K562 (cell line): Measurements from ENCODE around the gene L3MBTL1. TPM values are rescaled to one million over a fixed set of nuclear protein-coding genes. Genes with fewer than 3 reads are reported as not detected.
A peak's percentile ranks its signal among the peaks of the same experiment; 100 is the strongest.

ENCODE experiments used
- ARID1B ChIP-seq: fragments of 450-650 bp; IDR thresholded peaks from 2 replicates; pipeline ENCODE4 v1.6.1; 2016; ENCODE audit warnings: antibody characterized with exemption, mild to moderate bottlenecking, inconsistent platforms
- MYNN ChIP-seq, 2 experiments: sonication (generic); formaldehyde crosslinking in 1 of 2; IDR thresholded peaks; 2 replicates each; pipeline versions ENCODE4 v1.5.0 to v1.6.1; 2016 to 2020; ENCODE audit warnings: antibody characterized with exemption in 1 of 2, missing genetic modification reagents in 1 of 2
- NR4A1 ChIP-seq, 2 experiments: fragments of 250-450 bp in 1 of 2; fragments of 450-650 bp in 1 of 2; sonication (Bioruptor Pico) in 1 of 2; IDR thresholded peaks; 2 replicates each; pipeline versions ENCODE4 v1.4.0 to v1.6.1; 2016 to 2020; ENCODE audit warnings: mild to moderate bottlenecking in 2 of 2, missing compliant biosample characterization in 1 of 2, missing genetic modification characterization in 1 of 2, moderate library complexity in 1 of 2
- POLR2A ChIP-seq: fragments of 450-650 bp; conservative IDR thresholded peaks from 2 replicates; pipeline ENCODE4 v1.6.1; 2016
- RAD51 ChIP-seq: fragments of 450-650 bp; IDR thresholded peaks from 2 replicates; pipeline ENCODE4 v1.7.1; 2016; ENCODE audit warnings: low read depth, mild to moderate bottlenecking, borderline replicate concordance
- RFX1 ChIP-seq: fragments of 450-650 bp; IDR thresholded peaks from 2 replicates; pipeline ENCODE4 v1.6.1; 2016; ENCODE audit warnings: mild to moderate bottlenecking, moderate library complexity
- SNIP1 ChIP-seq: fragments of 450-650 bp; IDR thresholded peaks from 2 replicates; pipeline ENCODE4 v1.7.1; 2017; ENCODE audit warnings: low read depth, mild to moderate bottlenecking
- TAF9B ChIP-seq: fragments of 450-650 bp; IDR thresholded peaks from 2 replicates; pipeline ENCODE4 v1.6.1; 2018; ENCODE audit warnings: mild to moderate bottlenecking; ENCODE audit not compliant: partially characterized antibody
- XRCC4 ChIP-seq: IDR thresholded peaks from one replicate; pipeline ENCODE4 v1.6.1; 2011; ENCODE audit not compliant: insufficient read depth, insufficient read length; ENCODE audit errors: extremely low read depth
- polyA plus RNA-seq, 8 experiments: library from polyadenylated mRNA; depleted of rRNA in 4 of 8; stranded (reverse) in 5 of 8; unstranded in 3 of 8; fragments of >200 nt; fragmentation: Nextera tagmentation in 2 of 8; fragmentation: Illumina TruSeq in 1 of 8; extraction: Ambion mirVana in 2 of 8; extraction: Trizol in 1 of 8; gene quantifications; 2 replicates each; pipeline versions ENCODE4 v1.2.1 to v1.2.3, GENCODE V29; 2011 to 2014; ENCODE audit warnings: inconsistent platforms in 1 of 8, missing spikeins in 1 of 8
- total RNA-seq, 7 experiments: library from RNA; depleted of rRNA in 6 of 7; stranded (reverse); fragments of >200 nt in 6 of 7; fragmentation: Illumina TruSeq in 2 of 7; extraction: Trizol in 2 of 7; gene quantifications; 2 replicates each; pipeline versions ENCODE4 v1.2.1 to v1.2.3, GENCODE V29; 2011 to 2021; ENCODE audit warnings: low replicate concordance in 1 of 7
- TF ChIP-seq, protein P1 (sequence below): sonication (generic); formaldehyde crosslinking; IDR thresholded peaks from 2 replicates; pipeline ENCODE4 v1.8.0; 2022; ENCODE audit warnings: missing genetic modification reagents, mild to moderate bottlenecking, moderate library complexity, borderline replicate concordance
- TF ChIP-seq, protein P2 (sequence below): fragments of 450-650 bp; formaldehyde crosslinking; IDR thresholded peaks from 2 replicates; pipeline ENCODE4 v1.4.0; 2022; ENCODE audit warnings: mild to moderate bottlenecking, moderate library complexity
- TF ChIP-seq, protein P3 (sequence below): fragments of 450-650 bp; IDR thresholded peaks from 2 replicates; pipeline ENCODE4 v1.6.1; 2016; ENCODE audit warnings: low read depth
- TF ChIP-seq, protein P4 (sequence below), 2 experiments: fragments of 450-650 bp; IDR thresholded peaks; 2 replicates each; pipeline ENCODE4 v1.6.1; 2016
- TF ChIP-seq, protein P5 (sequence below): sonication (generic); formaldehyde crosslinking; IDR thresholded peaks from 2 replicates; pipeline ENCODE4 v1.9.0; 2022; ENCODE audit warnings: mild to moderate bottlenecking, missing genetic modification reagents
- TF ChIP-seq, protein P6 (sequence below): sonication (generic); IDR thresholded peaks from 2 replicates; pipeline ENCODE4 v1.6.1; 2016

The L3MBTL1 gene
- total and polyA plus RNA-seq, 9 of the 15 experiments (the other 6 are each of a cell fraction or from before 2014, with no cell fraction given), result 0.77 to 10.0 (median 4.4) TPM

- TF ChIP-seq NR4A1 (CRISPR knock-in tag; IDR thresholded peaks at IDR 0.05) (no peak), NR4A1 (tag; IDR thresholded peaks at IDR 0.05) (no peak), SNIP1 (no peak), XRCC4 (no peak), ARID1B (peak; percentile 86), RFX1 (no peak), RAD51 (0 out of 2 replicates have a peak, but pooled peaks have one; percentile 16), TAF9B (peak; percentile 55), MYNN (IDR thresholded peaks at IDR 0.05) (peak; percentile 69; the same call in 1 of the 2 replicates), MYNN (CRISPR knock-in tag; IDR thresholded peaks at IDR 0.05) (no peak), POLR2A (no peak)
- TF ChIP-seq, protein P1, sequence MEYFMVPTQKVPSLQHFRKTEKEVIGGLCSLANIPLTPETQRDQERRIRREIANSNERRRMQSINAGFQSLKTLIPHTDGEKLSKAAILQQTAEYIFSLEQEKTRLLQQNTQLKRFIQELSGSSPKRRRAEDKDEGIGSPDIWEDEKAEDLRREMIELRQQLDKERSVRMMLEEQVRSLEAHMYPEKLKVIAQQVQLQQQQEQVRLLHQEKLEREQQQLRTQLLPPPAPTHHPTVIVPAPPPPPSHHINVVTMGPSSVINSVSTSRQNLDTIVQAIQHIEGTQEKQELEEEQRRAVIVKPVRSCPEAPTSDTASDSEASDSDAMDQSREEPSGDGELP, result peak; percentile 98
- TF ChIP-seq, protein P2, sequence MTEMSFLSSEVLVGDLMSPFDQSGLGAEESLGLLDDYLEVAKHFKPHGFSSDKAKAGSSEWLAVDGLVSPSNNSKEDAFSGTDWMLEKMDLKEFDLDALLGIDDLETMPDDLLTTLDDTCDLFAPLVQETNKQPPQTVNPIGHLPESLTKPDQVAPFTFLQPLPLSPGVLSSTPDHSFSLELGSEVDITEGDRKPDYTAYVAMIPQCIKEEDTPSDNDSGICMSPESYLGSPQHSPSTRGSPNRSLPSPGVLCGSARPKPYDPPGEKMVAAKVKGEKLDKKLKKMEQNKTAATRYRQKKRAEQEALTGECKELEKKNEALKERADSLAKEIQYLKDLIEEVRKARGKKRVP, result peak; percentile 84; the same call in 1 of the 2 replicates
- TF ChIP-seq, protein P3, sequence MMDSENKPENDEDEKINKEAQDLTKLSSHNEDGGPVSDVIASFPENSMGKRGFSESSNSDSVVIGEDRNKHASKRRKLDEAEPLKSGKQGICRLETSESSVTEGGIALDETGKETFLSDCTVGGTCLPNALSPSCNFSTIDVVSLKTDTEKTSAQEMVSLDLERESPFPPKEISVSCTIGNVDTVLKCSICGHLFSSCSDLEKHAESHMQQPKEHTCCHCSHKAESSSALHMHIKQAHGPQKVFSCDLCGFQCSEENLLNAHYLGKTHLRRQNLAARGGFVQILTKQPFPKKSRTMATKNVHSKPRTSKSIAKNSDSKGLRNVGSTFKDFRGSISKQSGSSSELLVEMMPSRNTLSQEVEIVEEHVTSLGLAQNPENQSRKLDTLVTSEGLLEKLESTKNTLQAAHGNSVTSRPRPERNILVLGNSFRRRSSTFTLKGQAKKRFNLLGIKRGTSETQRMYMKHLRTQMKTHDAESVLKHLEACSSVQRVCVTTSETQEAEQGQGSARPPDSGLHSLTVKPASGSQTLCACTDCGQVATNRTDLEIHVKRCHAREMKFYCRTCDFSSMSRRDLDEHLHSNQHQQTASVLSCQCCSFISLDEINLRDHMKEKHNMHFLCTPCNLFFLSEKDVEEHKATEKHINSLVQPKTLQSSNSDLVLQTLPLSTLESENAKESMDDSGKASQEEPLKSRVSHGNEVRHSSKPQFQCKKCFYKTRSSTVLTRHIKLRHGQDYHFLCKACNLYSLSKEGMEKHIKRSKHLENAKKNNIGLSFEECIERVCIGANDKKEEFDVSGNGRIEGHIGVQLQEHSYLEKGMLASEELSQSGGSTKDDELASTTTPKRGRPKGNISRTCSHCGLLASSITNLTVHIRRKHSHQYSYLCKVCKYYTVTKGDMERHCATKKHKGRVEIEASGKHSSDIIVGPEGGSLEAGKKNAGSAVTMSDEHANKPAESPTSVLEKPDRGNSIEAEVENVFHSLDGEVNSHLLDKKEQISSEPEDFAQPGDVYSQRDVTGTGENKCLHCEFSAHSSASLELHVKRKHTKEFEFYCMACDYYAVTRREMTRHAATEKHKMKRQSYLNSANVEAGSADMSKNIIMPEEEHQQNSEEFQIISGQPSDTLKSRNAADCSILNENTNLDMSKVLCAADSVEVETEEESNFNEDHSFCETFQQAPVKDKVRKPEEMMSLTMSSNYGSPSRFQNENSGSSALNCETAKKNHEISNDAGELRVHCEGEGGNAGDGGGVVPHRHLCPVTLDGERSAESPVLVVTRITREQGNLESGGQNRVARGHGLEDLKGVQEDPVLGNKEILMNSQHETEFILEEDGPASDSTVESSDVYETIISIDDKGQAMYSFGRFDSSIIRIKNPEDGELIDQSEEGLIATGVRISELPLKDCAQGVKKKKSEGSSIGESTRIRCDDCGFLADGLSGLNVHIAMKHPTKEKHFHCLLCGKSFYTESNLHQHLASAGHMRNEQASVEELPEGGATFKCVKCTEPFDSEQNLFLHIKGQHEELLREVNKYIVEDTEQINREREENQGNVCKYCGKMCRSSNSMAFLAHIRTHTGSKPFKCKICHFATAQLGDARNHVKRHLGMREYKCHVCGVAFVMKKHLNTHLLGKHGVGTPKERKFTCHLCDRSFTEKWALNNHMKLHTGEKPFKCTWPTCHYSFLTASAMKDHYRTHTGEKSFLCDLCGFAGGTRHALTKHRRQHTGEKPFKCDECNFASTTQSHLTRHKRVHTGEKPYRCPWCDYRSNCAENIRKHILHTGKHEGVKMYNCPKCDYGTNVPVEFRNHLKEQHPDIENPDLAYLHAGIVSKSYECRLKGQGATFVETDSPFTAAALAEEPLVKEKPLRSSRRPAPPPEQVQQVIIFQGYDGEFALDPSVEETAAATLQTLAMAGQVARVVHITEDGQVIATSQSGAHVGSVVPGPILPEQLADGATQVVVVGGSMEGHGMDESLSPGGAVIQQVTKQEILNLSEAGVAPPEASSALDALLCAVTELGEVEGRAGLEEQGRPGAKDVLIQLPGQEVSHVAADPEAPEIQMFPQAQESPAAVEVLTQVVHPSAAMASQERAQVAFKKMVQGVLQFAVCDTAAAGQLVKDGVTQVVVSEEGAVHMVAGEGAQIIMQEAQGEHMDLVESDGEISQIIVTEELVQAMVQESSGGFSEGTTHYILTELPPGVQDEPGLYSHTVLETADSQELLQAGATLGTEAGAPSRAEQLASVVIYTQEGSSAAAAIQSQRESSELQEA, result no peak
- TF ChIP-seq, protein P4, sequence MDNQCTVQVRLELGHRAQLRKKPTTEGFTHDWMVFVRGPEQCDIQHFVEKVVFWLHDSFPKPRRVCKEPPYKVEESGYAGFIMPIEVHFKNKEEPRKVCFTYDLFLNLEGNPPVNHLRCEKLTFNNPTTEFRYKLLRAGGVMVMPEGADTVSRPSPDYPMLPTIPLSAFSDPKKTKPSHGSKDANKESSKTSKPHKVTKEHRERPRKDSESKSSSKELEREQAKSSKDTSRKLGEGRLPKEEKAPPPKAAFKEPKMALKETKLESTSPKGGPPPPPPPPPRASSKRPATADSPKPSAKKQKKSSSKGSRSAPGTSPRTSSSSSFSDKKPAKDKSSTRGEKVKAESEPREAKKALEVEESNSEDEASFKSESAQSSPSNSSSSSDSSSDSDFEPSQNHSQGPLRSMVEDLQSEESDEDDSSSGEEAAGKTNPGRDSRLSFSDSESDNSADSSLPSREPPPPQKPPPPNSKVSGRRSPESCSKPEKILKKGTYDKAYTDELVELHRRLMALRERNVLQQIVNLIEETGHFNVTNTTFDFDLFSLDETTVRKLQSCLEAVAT (IDR thresholded peaks at IDR 0.05), result peak in 1 of 2 experiments; percentile 71; a peak in 2 of 4 replicates
- TF ChIP-seq, protein P5, sequence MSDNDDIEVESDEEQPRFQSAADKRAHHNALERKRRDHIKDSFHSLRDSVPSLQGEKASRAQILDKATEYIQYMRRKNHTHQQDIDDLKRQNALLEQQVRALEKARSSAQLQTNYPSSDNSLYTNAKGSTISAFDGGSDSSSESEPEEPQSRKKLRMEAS (CRISPR knock-in tag), result 0 out of 2 replicates have a peak, but pooled peaks have one; percentile 16
- TF ChIP-seq, protein P6, sequence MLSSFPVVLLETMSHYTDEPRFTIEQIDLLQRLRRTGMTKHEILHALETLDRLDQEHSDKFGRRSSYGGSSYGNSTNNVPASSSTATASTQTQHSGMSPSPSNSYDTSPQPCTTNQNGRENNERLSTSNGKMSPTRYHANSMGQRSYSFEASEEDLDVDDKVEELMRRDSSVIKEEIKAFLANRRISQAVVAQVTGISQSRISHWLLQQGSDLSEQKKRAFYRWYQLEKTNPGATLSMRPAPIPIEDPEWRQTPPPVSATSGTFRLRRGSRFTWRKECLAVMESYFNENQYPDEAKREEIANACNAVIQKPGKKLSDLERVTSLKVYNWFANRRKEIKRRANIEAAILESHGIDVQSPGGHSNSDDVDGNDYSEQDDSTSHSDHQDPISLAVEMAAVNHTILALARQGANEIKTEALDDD, result peak; percentile 58; the same call in 1 of the 2 replicates
Observed at GRCh38 chr20:43583982-43584432, 76.5 kb downstream of the L3MBTL1 start (continued).
